Breast epithelium (tissue), 3 donors: Measurements from ENCODE around the gene NLRP1.

Source experiments
- CTCF ChIP-seq, 3 donors: fragments of 450-650 bp; IDR thresholded peaks; one replicate each; pipeline ENCODE4 v1.5.1; 2016 to 2017; ENCODE audit warnings: antibody characterized with exemption in 3 of 3, mild to moderate bottlenecking in 3 of 3, moderate library complexity in 3 of 3
- POLR2A ChIP-seq: fragments of 450-650 bp; IDR thresholded peaks from one replicate; pipeline ENCODE4 v1.6.1; 2016; ENCODE audit warnings: antibody characterized with exemption, mild to moderate bottlenecking, moderate library complexity
- POLR2AphosphoS5 ChIP-seq, 3 donors: sonication (generic); formaldehyde crosslinking; IDR thresholded peaks; one replicate each; pipeline ENCODE4 v1.6.1; 2017; ENCODE audit warnings: antibody characterized with exemption in 3 of 3

GRCh38 chr17:5485270-5486205 is 98.8 kb downstream of the NLRP1 start, which contains the start of gene DERL2:
- TF ChIP-seq POLR2A = peak; percentile 63
- TF ChIP-seq CTCF (IDR thresholded peaks at IDR 0.05) = peak in 1 of 3 donors; percentile 12
- TF ChIP-seq POLR2AphosphoS5 (IDR thresholded peaks at IDR 0.05) = peak in 2 of 3 donors; percentile 8 to 22
